GM12878 (cell line): ENCODE data around the gene CLINT1.

ENCODE experiments used
- CEBPB ChIP-seq, 2 experiments: fragments of 150-350 bp in 1 of 2; IDR thresholded peaks; 2 replicates each; pipeline ENCODE4 v1.6.1; 2012 to 2014; ENCODE audit warnings: low read depth in 2 of 2, low read length in 2 of 2, borderline replicate concordance in 1 of 2, inconsistent platforms in 1 of 2
- CTCF ChIP-seq, 3 experiments: IDR thresholded peaks in 2 of 3; conservative IDR thresholded peaks in 1 of 3; 2 replicates each; pipeline ENCODE4 v1.5.1; 2011; ENCODE audit warnings: low read depth in 3 of 3, low read length in 3 of 3, mild to moderate bottlenecking in 3 of 3, control low read depth in 2 of 3, moderate library complexity in 2 of 3, inconsistent platforms in 1 of 3, mixed read lengths in 1 of 3; ENCODE audit not compliant: control insufficient read depth in 2 of 3, insufficient read depth in 1 of 3; ENCODE audit errors: extremely low read depth in 1 of 3
- MAX ChIP-seq: IDR thresholded peaks from 2 replicates; pipeline ENCODE4 v1.6.1; 2012; ENCODE audit warnings: low read depth, low read length, improper control_type of control experiment
- PBX3 ChIP-seq: IDR thresholded peaks from 2 replicates; pipeline ENCODE4 v1.6.1; 2011; ENCODE audit warnings: mild to moderate bottlenecking, low read depth, low read length, moderate library complexity; ENCODE audit not compliant: insufficient replicate concordance
- POLR2AphosphoS5 ChIP-seq: IDR thresholded peaks from 2 replicates; pipeline ENCODE4 v1.6.1; 2011; ENCODE audit warnings: mild to moderate bottlenecking, low read length, inconsistent platforms

DNA sequence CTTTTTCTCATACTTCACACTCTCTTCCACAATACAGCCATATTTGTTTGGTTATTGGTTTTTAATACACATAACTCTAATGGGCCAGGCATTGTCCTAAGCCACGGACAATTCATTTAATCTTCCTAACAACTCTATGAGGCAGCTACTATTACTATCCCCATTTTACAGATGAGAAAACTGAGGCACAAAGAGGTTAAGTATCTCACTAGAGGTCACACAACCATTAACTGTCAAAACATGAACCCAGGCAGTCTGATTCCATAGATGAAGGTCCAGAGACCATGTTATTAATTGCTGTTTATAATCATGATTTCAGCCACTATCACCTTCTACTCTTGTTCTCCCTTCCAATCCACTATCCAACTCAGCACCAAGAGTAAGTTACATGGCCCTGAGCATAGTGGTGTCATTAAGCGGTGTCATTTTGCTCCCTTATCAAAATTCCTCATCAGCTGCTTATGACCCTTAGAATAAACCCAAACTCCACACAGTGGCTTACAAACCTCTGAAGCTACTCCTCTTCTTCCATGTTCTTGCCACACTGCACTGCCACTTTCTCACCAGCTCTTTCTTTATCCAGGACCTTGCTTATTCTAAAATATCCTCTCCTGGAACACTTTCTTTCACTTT lies 22.7 kb downstream of the CLINT1 start:
- TF ChIP-seq CEBPB (IDR thresholded peaks at IDR 0.05; ENCODE audit: borderline replicate concordance in 1 of 2, low read depth in 2 of 2, low read length in 2 of 2) = no peak
- no peak for TF ChIP-seq CTCF (IDR thresholded peaks at IDR 0.05 in 2 of 3, conservative IDR thresholded peaks at IDR 0.05 in 1 of 3; ENCODE audit: control insufficient read depth in 2 of 3, extremely low read depth in 1 of 3, insufficient read depth in 1 of 3, low read depth in 3 of 3, low read length in 3 of 3)
- no peak for TF ChIP-seq PBX3
- TF ChIP-seq MAX = no peak
- no peak for TF ChIP-seq POLR2AphosphoS5
